Lower leg skin (tissue), 3 donors: Measurements from ENCODE around the gene VAMP7.

Experiments used
- CTCF ChIP-seq, 3 donors: fragments of 450-650 bp; IDR thresholded peaks; one replicate each; pipeline ENCODE4 v1.5.1; 2016; ENCODE audit warnings: antibody characterized with exemption in 3 of 3, mild to moderate bottlenecking in 3 of 3, moderate library complexity in 2 of 3
- POLR2A ChIP-seq, 2 donors: fragments of 450-650 bp; IDR thresholded peaks; one replicate each; pipeline ENCODE4 v1.6.1; 2016 to 2017; ENCODE audit warnings: antibody characterized with exemption in 2 of 2, mild to moderate bottlenecking in 1 of 2, moderate library complexity in 1 of 2

GRCh38 chrX:155962906-155963305 lies 81.8 kb downstream of the VAMP7 start:
- TF ChIP-seq CTCF (IDR thresholded peaks at IDR 0.05): no peak
- TF ChIP-seq POLR2A (IDR thresholded peaks at IDR 0.05): no peak
